Parathyroid adenoma (tissue), 2 donors: ENCODE measurements around the gene NSUN7.

Experiments used
- H2AFZ ChIP-seq: fragments of 300-600 bp; sonication (generic); one replicate; pipeline ENCODE4 v1.7.0; 2017; ENCODE audit warnings: antibody characterized with exemption, mild to moderate bottlenecking
- H3K27ac ChIP-seq: fragments of 300-600 bp; sonication (generic); one replicate; pipeline ENCODE4 v1.7.0; 2017
- H3K27me3 ChIP-seq: fragments of 300-600 bp; sonication (generic); one replicate; pipeline ENCODE4 v1.7.0; 2017; ENCODE audit warnings: low read length; ENCODE audit not compliant: control insufficient read depth, insufficient read depth
- H3K36me3 ChIP-seq: fragments of 300-600 bp; sonication (generic); one replicate; pipeline ENCODE4 v1.7.0; 2017; ENCODE audit warnings: low read length; ENCODE audit not compliant: control insufficient read depth, insufficient read depth
- H3K4me1 ChIP-seq: fragments of 300-600 bp; sonication (generic); one replicate; pipeline ENCODE4 v1.7.0; 2017; ENCODE audit warnings: control low read depth
- H3K4me2 ChIP-seq: fragments of 300-600 bp; sonication (generic); one replicate; pipeline ENCODE4 v1.7.0; 2017; ENCODE audit warnings: low read length
- H3K4me3 ChIP-seq: fragments of 300-600 bp; sonication (generic); one replicate; pipeline ENCODE4 v1.7.0; 2017; ENCODE audit warnings: low read depth, low read length
- H3K79me2 ChIP-seq: fragments of 300-600 bp; sonication (generic); one replicate; pipeline ENCODE4 v1.7.0; 2017; ENCODE audit warnings: control low read depth
- H3K9ac ChIP-seq: fragments of 300-600 bp; sonication (generic); one replicate; pipeline ENCODE4 v1.7.0; 2017; ENCODE audit warnings: mild to moderate bottlenecking
- H3K9me3 ChIP-seq: fragments of 300-600 bp; sonication (generic); one replicate; pipeline ENCODE4 v1.7.0; 2017; ENCODE audit warnings: low read length; ENCODE audit not compliant: control insufficient read depth
- TF ChIP-seq, protein P1 (sequence below): fragments of 300-600 bp; sonication (generic); IDR thresholded peaks from one replicate; pipeline ENCODE4 v1.7.0; 2017; ENCODE audit warnings: antibody characterized with exemption, mild to moderate bottlenecking
- donor health status: primary hyperparathyroidism.

Gene NSUN7

GRCh38 chr4:40739347-40739746 lies 10.4 kb upstream of the NSUN7 start:
- Histone ChIP-seq H2AFZ (no peak overlapping the region), H3K27ac (no peak overlapping the region), H3K4me2 (no peak overlapping the region), H3K4me3 (no peak overlapping the region), H3K9me3 (no peaks in the 10 kb centered on the region), H3K4me1 (no peaks in the 10 kb centered on the region), H3K79me2 (no peaks in the 10 kb centered on the region), H3K36me3 (no peaks in the 10 kb centered on the region), H3K9ac (no peak overlapping the region), H3K27me3 (no peaks in the 10 kb centered on the region)
- TF ChIP-seq, protein P1, sequence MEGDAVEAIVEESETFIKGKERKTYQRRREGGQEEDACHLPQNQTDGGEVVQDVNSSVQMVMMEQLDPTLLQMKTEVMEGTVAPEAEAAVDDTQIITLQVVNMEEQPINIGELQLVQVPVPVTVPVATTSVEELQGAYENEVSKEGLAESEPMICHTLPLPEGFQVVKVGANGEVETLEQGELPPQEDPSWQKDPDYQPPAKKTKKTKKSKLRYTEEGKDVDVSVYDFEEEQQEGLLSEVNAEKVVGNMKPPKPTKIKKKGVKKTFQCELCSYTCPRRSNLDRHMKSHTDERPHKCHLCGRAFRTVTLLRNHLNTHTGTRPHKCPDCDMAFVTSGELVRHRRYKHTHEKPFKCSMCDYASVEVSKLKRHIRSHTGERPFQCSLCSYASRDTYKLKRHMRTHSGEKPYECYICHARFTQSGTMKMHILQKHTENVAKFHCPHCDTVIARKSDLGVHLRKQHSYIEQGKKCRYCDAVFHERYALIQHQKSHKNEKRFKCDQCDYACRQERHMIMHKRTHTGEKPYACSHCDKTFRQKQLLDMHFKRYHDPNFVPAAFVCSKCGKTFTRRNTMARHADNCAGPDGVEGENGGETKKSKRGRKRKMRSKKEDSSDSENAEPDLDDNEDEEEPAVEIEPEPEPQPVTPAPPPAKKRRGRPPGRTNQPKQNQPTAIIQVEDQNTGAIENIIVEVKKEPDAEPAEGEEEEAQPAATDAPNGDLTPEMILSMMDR, result no peak

DNA sequence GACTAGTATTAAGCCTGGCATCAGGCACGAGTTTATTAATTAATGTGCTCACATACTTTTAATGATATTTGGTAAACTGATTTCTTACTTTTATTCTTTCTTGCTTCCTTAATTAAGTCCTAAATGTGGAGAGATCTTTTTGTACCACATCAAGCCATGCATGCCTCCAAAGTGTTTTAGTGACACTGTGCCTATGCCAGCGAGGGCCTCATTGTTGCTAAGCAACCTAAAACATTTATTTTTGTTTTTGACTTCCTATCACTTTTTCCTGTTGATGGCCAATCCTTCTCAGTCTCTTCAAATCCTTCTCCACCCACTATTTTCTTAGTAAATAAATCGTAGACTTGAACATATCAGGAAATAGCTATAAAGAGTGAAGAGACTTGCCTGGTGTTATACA lies 5.5 kb upstream of the NSUN7 start:
- H3K4me2 ChIP-seq, result no peak overlapping the region
- no peaks in the 10 kb centered on the region for H3K79me2 ChIP-seq
- H3K36me3 ChIP-seq, result no peaks in the 10 kb centered on the region
- H3K4me3 ChIP-seq, result no peak overlapping the region
- no peak overlapping the region for H2AFZ ChIP-seq
- no peaks in the 10 kb centered on the region for H3K4me1 ChIP-seq
- TF ChIP-seq, protein P1, result no peak
- no peaks in the 10 kb centered on the region for H3K9me3 ChIP-seq
- H3K27ac ChIP-seq, result no peak overlapping the region
- no peaks in the 10 kb centered on the region for H3K27me3 ChIP-seq
- H3K9ac ChIP-seq, result no peak overlapping the region

DNA sequence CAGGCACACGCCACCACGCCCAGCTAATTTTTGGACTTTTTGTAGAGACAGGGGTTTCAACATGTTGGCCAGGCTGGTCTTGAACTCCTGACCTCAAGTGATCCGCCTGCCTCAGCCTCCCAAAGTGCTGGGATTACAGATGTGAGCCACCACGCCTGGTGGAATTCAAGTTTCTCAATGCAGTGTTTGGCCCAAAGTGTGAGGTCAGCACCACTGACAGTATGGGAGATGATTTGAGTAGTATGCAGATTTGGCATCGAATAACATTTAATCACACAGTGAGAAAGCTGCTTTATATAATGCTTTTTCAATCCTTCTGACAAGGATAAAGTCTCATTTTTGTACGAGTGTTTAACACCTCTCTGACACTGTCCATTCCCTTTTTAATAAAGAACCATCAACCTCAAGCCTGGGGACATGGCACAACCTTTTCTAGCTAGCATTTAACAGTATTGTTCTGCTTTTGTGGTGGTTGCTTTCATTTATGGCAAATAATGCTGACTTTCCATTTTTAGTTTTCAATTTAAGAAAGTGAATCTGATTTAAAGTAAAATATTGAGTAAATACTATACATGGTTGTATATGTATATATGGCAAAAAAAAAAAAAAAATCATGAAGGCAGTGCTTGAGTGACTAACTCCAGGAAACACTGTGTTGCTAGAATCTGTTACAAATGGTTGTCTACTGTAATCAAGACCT lies 4.3 kb upstream of the NSUN7 start:
- no peaks in the 10 kb centered on the region for H3K4me1 ChIP-seq
- TF ChIP-seq, protein P1, result no peak
- H3K79me2 ChIP-seq, result no peaks in the 10 kb centered on the region
- no peaks in the 10 kb centered on the region for H3K27me3 ChIP-seq
- H3K36me3 ChIP-seq, result no peaks in the 10 kb centered on the region
- H2AFZ ChIP-seq, result no peak overlapping the region
- H3K4me3 ChIP-seq, result no peak overlapping the region
- H3K9me3 ChIP-seq, result no peaks in the 10 kb centered on the region
- H3K4me2 ChIP-seq, result no peak overlapping the region
- H3K27ac ChIP-seq, result no peak overlapping the region
- H3K9ac ChIP-seq, result no peak overlapping the region

- H3K9me3 ChIP-seq, result no peaks in the 10 kb centered on the region
- H3K4me1 ChIP-seq, result no peaks in the 10 kb centered on the region
- TF ChIP-seq, protein P1, result no peak
- H2AFZ ChIP-seq, result no peak overlapping the region
- no peaks in the 10 kb centered on the region for H3K27me3 ChIP-seq
- H3K36me3 ChIP-seq, result no peaks in the 10 kb centered on the region
- no peak overlapping the region for H3K27ac ChIP-seq
- no peaks in the 10 kb centered on the region for H3K79me2 ChIP-seq
- no peak overlapping the region for H3K4me2 ChIP-seq
- no peak overlapping the region for H3K9ac ChIP-seq
- H3K4me3 ChIP-seq, result no peak overlapping the region
Measured at GRCh38 chr4:40747207-40747835, 2.4 kb upstream of the NSUN7 start.
